Measurements from ENCODE around the gene PIGU.

Gene PIGU

DNA sequence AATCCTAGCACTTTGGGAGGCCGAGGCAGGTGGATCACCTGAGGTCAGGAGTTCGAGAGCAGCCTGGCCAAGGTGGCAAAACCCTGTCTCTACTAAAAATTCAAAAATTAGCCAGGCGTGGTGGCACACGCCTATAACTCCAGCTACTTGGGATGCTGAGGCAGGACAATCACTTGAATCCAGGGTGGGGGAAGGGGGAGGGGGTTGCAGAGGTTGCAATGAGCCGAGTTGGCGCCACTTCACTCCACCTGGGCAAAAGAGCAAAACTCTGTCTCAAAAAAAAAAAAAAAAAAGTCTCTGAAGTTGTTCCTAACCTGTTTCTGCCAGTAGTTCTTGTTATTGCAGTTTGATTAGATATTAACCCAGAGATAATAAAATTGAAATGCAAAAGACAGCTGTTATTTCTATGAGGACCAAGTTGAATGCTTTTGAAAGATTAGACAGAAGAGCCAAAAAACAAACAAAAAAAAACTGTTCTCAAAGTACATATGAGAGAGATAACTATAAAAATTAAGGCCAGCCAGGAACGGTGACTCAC lies 22.6 kb downstream of the PIGU start:
- no peak for DNase-seq

DNA sequence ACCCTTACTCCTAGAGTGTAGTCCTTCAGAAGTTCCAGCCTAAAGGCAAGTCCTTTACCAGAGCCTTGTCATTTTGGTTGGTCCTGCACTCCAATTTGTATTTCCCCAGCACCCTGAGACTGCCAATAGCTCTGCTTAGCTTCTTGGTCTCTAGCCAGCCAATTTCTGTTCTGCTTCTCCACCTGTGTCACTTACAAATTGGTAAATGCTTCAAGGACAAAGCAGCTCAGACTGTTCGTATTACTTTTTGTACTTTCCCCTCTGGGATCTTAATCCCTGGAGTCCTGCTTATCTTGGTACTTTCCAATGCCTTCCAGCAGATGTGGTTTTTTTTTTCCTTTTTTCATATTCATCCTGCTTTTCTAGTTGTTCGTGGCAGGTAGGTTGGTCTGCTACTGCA lies 25.7 kb downstream of the PIGU start:
- DNase-seq = no peak

DNA sequence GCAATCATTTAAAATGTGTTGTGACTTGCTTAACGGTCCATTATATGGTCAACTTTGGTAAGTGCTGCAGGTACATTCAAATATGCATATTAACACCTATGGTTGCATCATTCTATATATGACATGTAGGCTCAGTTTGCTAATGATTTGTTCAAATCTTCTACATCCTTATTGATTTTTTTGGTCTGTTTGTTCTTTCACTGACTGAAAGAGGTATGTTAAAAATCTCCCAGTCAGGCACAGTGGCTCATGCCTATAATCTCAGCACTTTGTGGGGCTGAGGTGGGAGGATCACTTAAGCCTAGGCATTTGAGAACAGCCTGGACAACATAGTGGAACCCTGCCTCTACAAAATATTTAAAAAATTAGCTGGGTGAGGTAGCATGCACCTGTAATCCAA lies 29.2 kb downstream of the PIGU start:
- no peak for DNase-seq

DNA sequence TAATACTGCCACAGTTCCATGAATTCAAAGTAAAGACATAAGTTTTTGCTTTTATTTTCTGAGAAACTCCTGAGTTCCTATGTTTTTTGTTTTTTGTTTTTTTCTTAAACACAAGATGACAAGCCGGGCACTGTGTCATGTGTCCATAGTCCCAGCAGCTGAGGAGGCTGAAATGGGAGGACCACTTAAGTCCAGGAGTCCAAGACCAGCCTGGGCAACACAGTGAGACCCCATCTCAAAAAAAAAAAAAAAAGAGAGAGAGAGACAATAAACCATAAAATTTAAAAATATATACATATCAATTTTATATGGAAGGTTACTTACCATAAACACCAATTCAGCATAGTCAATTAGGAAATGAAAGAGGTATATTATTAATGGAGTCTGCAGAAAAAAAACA lies 31.9 kb downstream of the PIGU start:
- no peak for DNase-seq

DNA sequence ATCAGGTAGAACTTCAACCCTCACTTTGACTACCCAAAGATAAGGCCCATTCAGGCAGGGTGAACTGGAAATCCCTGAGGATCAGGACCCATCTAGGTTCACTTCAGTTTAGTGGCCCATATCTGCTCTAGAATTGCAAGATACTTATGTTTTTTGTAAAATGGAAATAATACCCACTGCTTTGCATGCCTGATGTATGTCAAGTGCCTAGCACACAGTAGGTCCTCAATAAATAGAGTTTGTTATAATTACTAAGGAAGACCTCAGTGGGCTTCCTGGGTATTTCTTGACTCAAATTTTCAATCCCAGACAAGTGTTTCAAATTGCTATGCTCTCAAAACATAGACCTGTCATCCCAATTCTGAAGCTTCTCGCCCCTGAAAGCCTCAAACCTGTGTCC lies 32.5 kb downstream of the PIGU start:
- no peak for DNase-seq

DNA sequence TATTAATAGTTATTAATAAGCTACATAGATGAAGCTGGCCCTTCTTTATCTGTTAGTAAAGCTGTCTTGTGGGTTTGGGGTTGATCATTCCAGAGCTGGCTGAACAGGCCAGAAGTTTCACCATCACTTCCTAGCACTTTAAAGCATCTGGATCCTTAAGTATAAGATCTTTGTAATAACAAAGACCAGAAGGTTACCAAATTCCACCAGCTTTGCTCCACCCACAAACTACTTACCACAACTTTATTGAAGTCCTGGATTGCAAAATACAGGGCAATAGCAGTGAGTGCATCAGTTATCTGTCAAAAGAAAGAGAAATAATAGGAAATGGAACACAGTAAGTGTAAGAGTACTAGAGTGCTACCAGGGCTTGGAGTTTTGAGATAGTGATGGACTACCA lies 33.0 kb downstream of the PIGU start:
- no peak for DNase-seq

DNA sequence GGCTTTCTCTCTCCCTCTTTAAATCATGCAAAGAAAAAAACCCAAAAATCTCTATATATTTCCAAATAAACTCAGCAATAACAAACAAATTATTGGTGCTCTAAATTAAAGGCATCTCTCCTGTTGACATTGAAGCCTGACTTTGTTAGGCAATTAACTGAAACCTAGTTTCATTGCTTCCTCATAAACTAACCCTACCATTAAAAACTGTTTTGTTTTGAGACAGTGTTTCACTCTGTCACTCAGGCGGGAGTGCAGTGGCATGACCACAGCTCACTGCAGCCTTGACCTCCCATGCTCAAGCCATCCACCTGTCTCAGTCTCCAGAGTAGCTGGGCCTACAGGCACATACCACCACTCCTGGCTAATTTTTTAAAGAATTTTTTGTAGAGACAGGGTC lies 34.9 kb downstream of the PIGU start:
- no peak for DNase-seq

DNA sequence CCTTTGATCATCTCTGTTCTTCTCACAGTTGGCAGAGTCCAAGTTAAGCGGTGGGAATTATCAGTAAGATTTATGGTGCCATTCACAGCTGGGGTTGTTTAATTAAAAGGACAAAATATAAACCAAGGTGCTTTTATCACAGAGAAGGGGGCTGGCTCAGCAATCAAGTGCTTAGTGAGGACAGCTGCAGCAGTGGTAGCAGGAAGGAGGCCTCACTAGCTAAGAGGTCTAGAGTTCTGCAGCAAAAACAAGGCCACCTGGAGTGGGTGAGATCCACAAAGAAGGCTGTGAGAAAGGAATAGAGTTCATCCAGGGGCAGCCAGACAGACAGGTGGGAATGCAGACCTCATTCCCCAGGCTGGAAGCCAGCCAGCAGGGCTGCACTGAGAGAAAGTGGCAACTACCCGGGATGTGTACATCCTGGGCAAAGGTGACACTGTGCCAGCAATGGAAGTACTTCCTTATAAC lies 37.1 kb downstream of the PIGU start:
- no peak for DNase-seq

DNA sequence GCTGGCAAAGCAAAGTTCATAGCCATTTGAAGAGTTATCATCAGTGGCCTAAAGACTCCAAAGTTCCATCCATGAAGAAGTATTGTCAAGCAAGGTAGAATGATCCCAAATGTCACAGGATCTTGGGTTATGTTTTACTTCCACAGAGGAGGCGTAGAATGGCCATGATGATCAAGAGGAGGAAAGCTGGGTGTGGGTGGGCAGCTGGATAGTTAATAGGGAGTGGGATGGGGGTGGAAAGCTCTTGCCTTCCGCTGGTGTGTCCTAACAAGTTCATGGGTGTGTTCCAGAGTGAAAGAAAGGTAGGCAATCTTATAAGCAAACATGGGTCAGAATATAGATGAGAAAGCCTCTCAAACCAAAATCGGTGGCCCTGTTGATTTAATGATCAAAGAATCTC lies 38.4 kb downstream of the PIGU start:
- DNase-seq = no peak

DNA sequence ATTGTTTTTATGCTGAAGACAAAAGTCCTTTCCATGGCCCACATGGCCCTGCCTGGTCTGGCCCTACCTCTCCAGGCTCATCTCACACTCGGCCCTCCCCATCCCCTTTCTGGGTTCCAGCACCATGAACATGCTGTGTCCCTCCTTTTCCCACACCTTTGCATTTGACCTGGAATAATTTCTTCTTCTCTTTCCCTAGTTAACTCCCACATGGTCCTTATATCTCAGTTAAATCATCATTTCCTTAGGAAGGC lies 38.9 kb downstream of the PIGU start:
- no peak for DNase-seq

DNA sequence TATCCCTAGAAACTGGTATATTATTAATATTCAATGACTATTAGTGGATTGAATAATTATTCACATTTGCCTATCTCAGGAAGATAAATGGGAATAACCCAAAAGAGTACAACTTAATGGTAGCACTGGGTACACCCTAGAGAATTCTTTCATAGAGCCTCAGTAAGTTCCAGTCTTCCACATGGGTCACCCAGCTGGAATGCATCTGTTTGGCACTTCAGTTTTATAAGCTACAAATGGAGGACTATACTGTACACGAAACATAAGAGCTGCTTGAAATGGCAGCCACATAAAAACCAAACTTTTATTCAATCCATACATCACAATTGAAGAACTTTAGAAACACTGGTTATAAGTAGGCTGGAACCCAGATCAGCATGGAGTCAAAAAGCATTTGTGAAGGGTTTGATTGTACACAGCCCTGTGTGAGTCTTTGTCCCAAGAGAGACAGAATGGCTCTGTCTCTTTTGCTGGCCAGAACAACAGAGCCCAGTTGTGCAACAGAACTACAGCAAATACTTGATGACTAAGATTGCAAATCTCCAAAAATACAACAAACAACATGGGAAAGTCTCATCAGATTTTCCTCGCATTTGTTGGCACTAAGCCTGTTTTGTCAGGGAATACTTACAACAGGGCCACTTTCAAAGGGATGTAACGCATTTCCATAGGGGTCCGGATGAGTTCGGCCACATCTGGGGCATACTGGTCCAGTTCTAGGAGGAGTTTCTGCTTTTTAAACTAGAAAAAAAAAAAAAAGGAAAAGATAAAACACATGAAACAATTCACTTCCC lies 39.5 kb downstream of the PIGU start:
- no peak for DNase-seq

DNA sequence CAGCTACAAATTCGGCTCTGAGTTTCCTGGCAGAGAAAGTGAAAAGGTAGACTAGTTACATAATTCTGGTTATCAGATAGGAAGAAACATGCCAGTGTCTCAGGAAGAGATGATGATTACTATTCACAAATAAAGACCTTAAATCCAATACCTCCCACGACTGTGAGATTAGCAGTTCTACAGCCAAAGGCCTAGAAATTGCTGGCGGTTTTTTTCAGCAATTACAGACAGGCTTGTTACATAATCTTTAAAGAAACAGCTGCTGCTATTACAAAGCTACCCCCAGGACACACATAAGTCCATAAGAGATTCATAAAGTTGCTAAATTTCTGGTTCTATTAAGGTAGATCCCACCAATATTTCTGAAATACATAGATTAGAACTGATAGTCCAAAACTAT lies 40.2 kb downstream of the PIGU start:
- no peak for DNase-seq

DNA sequence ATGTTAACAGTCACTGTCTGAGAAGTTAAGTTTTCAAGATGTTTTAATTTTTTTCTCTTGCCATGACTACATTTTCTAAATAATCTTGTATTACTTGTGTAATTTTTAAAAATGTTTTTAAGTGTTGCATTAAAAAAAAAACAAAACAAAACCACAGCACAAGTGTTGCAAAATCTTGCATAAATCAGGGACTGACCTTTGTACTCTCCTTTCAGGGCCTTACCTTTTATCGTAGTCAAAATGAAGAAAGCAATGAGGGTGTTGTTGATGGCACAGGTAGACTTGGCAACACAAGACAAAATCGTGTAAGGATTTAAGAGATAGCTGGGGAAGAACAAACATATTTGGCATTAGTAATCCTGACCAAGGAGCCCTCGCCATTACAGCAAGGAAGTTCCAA lies 42.5 kb downstream of the PIGU start:
- no peak for DNase-seq

DNA sequence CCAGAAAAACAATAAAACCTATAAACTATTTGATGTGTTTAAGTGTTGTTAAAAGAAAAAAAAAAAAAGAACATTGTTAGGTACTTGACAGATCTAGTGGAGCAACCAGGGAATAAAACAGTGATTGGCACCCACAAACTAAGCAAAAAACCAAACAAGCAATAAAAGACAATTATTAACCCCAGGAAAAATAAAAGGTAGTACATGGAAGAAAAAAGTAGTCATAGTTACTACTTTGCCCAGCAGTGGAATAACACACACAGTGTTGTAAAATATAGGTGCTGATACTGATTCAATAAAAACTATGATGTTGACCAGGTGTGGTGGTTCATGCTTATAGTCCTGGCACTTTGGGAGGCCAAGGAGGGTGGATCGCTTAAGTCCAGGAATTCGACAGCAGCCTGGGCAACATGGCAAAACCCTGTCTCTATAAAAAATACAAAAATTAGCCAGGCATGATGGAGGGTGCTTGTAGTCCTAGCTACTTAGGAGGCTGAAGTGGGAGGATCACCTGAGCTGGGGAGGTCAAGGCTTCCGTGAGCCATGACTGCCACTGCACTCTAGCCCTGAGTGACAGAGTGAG lies 43.9 kb downstream of the PIGU start:
- no peak for DNase-seq

DNA sequence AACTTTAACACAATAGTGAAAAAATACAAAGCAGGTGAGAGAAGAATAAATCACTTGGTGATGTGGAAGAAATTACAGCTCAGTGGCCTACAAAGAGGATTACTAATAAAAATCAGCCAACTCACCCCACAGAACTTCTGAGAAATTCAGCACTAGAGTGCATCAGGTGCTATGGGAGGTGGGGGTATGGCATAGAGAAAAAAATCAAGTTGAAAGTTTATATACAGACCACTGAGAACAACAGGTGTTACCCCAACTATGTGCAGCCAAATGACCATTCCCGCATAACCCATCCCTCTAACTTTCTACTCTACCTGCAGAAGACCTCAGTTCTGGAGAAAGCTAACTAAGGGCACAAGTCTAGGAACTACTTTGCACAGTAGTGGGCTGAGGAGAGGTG lies 47.0 kb downstream of the PIGU start:
- no peak for DNase-seq

DNA sequence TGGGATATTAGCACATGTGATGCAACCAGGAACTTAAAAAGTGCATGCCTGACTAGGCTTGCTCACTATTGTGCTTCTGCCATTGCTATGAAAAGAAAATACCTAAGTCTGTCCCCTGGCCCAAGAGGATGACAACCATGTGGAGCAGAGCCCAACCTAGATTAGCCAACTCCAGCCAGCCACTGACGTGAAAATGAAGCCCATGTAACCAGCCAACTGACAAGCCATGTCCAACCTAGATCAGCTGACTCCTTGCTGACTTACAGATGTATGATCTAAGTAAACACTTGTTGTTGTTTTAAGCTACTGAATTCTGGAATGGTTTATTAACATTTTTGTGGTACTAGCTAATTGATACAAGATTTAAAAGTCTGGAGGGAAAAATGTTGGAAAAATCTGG lies 47.5 kb downstream of the PIGU start:
- DNase-seq = no peak

DNA sequence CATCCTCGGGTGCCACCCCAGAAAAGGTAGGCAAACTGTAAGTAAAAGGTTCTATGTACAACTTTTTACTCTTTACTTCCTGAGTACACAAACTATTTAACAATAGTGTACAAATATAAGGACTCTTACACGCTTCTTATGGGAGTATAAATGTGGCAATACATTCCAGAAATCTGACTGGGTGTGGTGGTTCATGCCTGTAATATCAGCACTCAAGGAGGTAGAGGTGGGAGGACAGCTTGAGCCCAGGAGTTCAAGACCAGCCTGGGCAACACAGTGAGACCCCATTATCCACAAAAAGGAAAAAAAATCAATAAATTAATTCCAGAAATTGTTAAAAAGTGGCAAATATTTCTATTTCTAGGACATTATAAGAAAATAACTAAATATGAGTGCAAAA lies 48.9 kb downstream of the PIGU start:
- DNase-seq = no peak

DNA sequence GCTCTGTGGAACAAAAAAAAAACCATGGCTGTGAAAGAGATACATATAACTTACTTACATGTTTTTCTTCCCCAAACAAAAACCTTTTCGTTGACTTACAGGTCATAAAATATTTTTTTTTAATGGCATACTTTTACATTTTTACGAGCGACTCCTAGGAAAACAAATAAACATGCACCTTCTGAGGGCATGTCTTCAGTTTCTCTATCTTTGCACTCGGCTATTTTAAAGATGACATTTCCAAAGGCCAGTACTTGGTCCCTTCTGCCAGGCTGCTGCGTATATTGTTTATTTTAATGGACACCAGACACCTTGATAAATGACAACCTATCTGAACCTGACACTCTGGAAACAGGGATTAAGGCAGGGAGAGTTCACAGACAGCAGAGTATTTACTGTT lies 49.4 kb downstream of the PIGU start:
- no peak for DNase-seq

DNA sequence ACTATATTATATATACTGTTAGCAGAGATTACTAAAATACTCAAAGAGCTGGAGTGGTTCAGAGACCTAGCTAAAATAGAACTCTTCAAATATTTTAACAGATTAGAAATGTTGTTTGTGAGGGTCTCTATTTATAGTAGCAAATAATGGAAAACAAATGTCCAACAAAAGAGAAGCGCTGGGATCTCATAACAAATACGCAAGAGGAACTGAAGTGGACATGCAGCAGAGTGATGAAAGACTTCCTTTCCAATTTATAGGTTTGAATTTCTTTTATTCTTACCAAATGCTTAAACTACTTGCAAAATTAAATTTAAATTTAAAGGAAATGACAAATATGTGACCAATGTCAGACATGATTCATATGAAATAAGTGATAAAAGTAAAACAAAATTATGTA lies 49.9 kb downstream of the PIGU start:
- DNase-seq = no peak

DNA sequence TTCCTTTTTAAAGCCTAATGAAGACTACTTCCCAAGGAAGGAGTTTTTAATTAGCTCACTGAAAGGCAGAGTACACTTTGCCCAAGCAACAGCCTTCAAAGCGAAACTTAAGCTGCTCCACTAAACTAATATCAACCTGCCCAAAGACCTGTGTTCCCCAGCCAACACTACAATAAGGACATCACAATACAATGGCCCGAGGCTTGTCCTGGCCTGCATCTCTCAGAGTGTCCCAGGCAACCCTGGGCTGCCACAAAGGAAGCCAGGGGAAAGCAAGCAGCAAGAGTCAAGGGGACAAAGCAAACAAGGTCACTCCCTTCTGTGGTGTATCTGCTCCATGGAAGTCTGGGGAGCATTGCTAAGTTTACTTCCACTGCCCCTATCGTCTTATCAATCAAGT lies 52.3 kb downstream of the PIGU start:
- DNase-seq = no peak

DNA sequence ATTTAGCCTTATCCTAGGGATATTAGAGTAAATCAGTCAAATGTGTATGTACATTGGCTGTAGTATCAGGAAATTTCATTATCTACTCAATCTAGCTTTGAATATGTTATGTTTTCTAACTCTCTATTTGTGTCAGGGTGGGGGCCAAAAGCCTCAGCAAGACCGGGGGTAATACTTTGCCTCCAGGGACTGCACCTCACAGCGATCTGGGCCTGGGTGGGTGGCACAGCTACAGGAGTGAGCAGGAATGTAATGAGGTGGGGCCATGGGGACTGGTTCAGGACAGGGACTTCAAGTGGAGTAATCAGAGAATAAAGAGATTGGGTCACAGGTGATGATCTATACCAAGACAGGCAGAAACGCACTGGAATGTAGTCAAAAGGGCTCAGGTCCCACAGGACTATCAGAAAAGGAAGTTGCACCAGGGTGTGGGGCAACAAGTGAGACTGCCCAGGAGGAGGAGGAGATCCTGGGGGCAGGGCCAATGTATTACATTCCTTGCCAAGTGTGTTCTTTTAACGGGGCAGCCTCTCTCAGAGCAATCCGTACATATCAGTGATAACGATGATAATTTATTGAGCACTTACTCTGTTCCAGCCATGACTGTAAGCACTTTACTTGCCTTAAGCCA lies 54.0 kb downstream of the PIGU start:
- DNase-seq = no peak

DNA sequence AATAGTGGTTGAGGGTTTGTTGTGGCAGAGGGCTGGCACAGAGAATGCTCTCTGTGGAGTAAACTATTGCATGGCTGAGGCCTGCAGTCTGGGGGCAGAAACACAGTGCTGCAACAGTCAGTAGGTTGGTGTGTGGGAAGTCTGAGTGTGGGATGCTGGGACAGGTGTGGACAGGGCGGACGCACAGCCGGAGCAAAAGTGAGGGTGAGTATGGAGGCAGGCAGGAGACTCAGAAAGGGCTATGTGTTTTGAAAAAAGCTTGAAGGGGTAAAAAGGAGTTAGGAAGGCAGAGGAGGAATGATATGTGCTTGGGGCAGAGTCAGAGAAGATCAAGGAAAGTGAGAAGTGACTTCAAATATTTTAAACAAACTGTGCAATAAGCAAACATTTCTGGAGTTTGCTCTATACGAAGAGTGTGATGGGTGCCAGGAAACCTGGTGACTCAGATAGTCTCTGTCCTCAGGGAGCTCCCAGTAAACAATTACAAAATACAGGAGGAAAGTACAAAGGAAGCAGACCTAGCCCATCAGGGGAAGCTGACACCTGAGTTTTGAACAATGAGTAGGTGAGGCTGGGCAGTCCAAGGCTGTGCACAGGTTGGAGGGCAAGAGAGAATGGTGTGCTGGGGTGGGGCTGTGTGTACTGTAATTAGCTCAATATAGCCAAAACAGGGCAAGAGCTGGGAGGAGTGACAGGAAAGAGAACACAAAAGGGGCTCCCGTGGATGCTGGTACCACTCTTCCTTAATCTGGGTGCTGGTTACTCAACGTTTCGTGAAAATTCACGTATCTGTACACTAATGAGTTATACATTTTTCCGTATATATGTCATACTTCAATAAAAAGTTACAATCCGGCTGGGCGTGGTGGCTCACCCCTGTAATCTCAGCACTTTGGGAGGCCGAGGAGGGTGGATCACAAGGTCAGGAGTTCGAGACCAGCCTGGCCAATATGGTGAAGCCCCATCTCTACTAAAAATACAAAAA lies 55.2 kb downstream of the PIGU start:
- no peak for DNase-seq

DNA sequence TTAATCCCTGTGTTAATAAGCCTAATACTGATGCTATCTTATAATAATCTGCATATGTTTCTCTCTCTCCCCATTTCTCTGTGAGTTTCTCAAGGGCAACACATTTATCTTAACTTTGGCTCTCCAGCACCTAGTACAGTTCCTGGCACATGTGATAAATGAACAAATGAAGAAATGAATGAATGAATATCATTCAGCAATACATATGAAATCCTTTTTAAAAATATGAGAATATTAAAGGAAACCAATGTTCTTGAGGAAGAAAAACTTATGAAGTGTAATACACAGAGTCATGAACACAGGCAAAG lies 55.9 kb downstream of the PIGU start:
- no peak for DNase-seq

DNA sequence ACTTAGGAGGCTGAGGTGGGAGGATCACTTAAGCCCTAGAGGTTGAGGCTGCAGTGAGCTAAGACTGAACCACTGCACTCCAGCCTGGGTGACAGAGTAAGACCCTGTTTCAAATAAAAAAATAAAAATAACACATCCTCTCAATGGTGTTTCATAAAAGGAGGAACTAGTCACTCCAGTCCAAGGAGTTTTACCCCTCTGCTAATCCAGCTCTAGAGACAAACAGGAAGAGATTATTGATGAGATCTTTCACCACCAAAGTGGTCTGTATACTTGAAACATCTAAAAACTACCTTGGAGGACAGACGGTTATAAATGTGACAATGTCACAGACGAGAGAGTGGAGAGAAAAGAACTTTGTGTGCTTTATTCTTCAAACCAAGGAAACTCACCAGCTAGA lies 58.2 kb downstream of the PIGU start:
- no peak for DNase-seq

Data from NCI-H446 treated with DMSO at 0.1 percent for 48 hours (cell line).